ENCODE data around the gene FLT1.

Gene FLT1

GRCh38 chr13:28539625-28540286, 44.8 kb upstream of the FLT1 start:
- TF ChIP-seq, protein P1, sequence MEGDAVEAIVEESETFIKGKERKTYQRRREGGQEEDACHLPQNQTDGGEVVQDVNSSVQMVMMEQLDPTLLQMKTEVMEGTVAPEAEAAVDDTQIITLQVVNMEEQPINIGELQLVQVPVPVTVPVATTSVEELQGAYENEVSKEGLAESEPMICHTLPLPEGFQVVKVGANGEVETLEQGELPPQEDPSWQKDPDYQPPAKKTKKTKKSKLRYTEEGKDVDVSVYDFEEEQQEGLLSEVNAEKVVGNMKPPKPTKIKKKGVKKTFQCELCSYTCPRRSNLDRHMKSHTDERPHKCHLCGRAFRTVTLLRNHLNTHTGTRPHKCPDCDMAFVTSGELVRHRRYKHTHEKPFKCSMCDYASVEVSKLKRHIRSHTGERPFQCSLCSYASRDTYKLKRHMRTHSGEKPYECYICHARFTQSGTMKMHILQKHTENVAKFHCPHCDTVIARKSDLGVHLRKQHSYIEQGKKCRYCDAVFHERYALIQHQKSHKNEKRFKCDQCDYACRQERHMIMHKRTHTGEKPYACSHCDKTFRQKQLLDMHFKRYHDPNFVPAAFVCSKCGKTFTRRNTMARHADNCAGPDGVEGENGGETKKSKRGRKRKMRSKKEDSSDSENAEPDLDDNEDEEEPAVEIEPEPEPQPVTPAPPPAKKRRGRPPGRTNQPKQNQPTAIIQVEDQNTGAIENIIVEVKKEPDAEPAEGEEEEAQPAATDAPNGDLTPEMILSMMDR (IDR thresholded peaks at IDR 0.05; ENCODE audit: control insufficient read depth, extremely low read depth, insufficient read depth) = no peak
- no peak for DNase-seq (ENCODE audit: low read depth)
- H3K4me3 ChIP-seq (ENCODE audit: low read depth, low read length) = no peak overlapping the region

DNA sequence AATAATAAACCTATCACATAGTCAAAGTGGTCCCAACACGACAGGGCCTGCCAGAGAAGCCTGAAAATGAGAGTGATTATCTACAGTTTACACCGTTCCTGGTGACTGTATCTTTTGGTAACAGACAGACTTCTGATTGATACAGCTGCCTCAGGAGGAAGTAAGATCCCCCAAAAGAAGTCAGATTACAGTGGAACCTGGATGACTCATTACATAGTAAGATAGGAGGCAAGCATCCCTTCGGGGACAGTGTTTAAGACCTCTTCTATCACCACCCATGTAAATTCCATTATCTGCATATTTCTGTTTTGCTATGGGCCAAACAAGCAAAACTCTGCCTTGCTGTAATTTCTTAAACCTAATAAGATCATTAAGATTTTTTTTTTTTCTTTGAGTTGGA, 44.0 kb upstream of the FLT1 start:
- TF ChIP-seq, protein P1 (IDR thresholded peaks at IDR 0.05; ENCODE audit: control insufficient read depth, extremely low read depth, insufficient read depth) = no peak
- H3K4me3 ChIP-seq (ENCODE audit: low read depth, low read length) = no peak overlapping the region
- DNase-seq (ENCODE audit: low read depth) = no peak

DNA sequence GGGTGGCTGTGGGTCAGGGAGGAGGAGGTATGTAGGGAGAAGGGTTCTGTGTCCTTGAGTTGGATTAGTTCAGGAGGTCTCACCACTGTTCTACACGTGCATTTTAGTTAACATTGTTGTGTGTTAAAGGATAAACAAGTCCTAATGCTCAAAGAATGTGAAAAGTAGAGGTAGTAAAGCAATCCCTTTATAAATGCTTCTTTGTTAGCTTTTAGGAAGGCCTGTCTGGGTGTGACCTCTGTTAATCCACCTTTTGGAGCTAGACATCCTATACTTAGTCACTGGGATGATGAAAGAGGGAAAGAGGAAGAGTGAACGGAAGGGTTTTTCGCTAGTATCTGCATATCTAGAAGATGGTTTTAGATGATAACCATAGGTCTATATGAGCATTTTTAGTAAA, 42.2 kb upstream of the FLT1 start:
- H3K4me3 ChIP-seq (ENCODE audit: low read depth, low read length) = no peak overlapping the region
- no peak for DNase-seq (ENCODE audit: low read depth)
- TF ChIP-seq, protein P1 (IDR thresholded peaks at IDR 0.05; ENCODE audit: control insufficient read depth, extremely low read depth, insufficient read depth) = no peak

- no peak overlapping the region for H3K4me3 ChIP-seq (ENCODE audit: low read depth, low read length)
- TF ChIP-seq, protein P1 (IDR thresholded peaks at IDR 0.05; ENCODE audit: control insufficient read depth, extremely low read depth, insufficient read depth) = no peak
- DNase-seq (ENCODE audit: low read depth) = no peak
Observed at GRCh38 chr13:28536371-28536770, 41.4 kb upstream of the FLT1 start.

GRCh38 chr13:28535734-28536133, 40.8 kb upstream of the FLT1 start:
- TF ChIP-seq, protein P1 (IDR thresholded peaks at IDR 0.05; ENCODE audit: control insufficient read depth, extremely low read depth, insufficient read depth) = no peak
- no peak overlapping the region for H3K4me3 ChIP-seq (ENCODE audit: low read depth, low read length)
- no peak for DNase-seq (ENCODE audit: low read depth)

DNA sequence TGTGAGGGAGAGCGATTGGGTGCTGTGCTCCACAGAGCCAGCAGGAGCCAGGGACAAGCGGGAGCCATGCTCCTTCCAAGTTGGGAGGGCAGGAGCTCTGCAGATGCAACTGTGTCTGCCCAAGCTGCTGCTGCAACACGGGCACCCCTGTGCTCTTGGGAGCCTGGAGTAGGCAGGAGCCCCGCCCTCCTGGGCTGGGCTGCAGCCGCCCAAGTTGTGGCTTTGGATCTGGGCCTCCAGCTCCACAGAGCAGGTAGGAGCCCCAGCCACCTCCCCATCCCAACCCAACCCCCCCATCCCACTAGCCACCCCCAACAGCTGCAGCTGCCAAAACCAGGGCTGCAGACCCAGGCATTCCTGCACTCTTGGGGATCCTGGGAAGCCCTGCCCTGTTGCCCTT, 39.9 kb upstream of the FLT1 start:
- no peak for DNase-seq (ENCODE audit: low read depth)
- TF ChIP-seq, protein P1 (IDR thresholded peaks at IDR 0.05; ENCODE audit: control insufficient read depth, extremely low read depth, insufficient read depth) = no peak
- no peak overlapping the region for H3K4me3 ChIP-seq (ENCODE audit: low read depth, low read length)

GRCh38 chr13:28534210-28534609, 39.3 kb upstream of the FLT1 start:
- no peak overlapping the region for H3K4me3 ChIP-seq (ENCODE audit: low read depth, low read length)
- no peak for DNase-seq (ENCODE audit: low read depth)
- TF ChIP-seq, protein P1 (IDR thresholded peaks at IDR 0.05; ENCODE audit: control insufficient read depth, extremely low read depth, insufficient read depth) = no peak
